CD14-positive monocyte (primary cell): Measurements from ENCODE around the gene DDC. TPM values are rescaled to one million over a fixed set of nuclear protein-coding genes. Genes with fewer than 3 reads are reported as not detected.

Source experiments
- DNase-seq, 3 donors: peaks; one replicate each; pipeline ENCODE4 v3.0.0-alpha.2; 2011 to 2022
- H2AFZ ChIP-seq: 2 replicates; pipeline ENCODE4 v1.6.0; 2012; ENCODE audit warnings: mild to moderate bottlenecking, low read depth, low read length, inconsistent platforms; ENCODE audit not compliant: insufficient read depth, poor library complexity, severe bottlenecking
- H3K27ac ChIP-seq, 2 donors: 1 replicate in 1 of 2; 2 replicates in 1 of 2; pipeline ENCODE4 v1.5.1; 2012 to 2013; ENCODE audit warnings: low read length in 2 of 2, control low read depth in 1 of 2, inconsistent platforms in 1 of 2, low read depth in 1 of 2, mild to moderate bottlenecking in 1 of 2
- H3K27me3 ChIP-seq, 2 donors: one replicate each; pipeline versions ENCODE4 v1.6.0 to v1.6.1; 2011 to 2013; ENCODE audit warnings: low read length in 2 of 2; ENCODE audit not compliant: control insufficient read depth in 2 of 2, insufficient read depth in 2 of 2
- H3K36me3 ChIP-seq, 2 donors: replicated peaks in 1 of 2; 1 replicate in 1 of 2; 2 replicates in 1 of 2; pipeline versions ENCODE4 v1.5.1 to v1.6.1; 2012 to 2013; ENCODE audit warnings: low read length in 2 of 2, control low read depth in 1 of 2, inconsistent platforms in 1 of 2, mild to moderate bottlenecking in 1 of 2; ENCODE audit not compliant: insufficient read depth in 2 of 2, control insufficient read depth in 1 of 2
- H3K4me1 ChIP-seq, 2 donors: 1 replicate in 1 of 2; 2 replicates in 1 of 2; pipeline versions ENCODE4 v1.5.1 to v1.6.1; 2012 to 2013; ENCODE audit warnings: low read length in 2 of 2, control low read depth in 1 of 2, inconsistent platforms in 1 of 2, mild to moderate bottlenecking in 1 of 2, moderate library complexity in 1 of 2; ENCODE audit not compliant: insufficient read depth in 2 of 2, control insufficient read depth in 1 of 2
- H3K4me2 ChIP-seq: replicated peaks from 2 replicates; pipeline ENCODE3; 2012; ENCODE audit warnings: low read length, moderate library complexity, mild to moderate bottlenecking; ENCODE audit not compliant: poor library complexity, severe bottlenecking; ENCODE audit errors: extremely low read depth
- H3K4me3 ChIP-seq, 3 experiments: fragments of 200-600 bp in 1 of 3; sonication (generic) in 1 of 3; replicated peaks in 1 of 3; 1 replicate in 2 of 3; 2 replicates in 1 of 3; pipeline ENCODE4 v1.5.1; 2011 to 2013; ENCODE audit warnings: low read length in 3 of 3, mild to moderate bottlenecking in 3 of 3, control low read depth in 2 of 3, low read depth in 2 of 3, inconsistent platforms in 1 of 3, moderate library complexity in 1 of 3
- H3K79me2 ChIP-seq: 2 replicates; pipeline ENCODE4 v1.6.0; 2012; ENCODE audit warnings: mild to moderate bottlenecking, control low read depth, inconsistent platforms, low read length, moderate library complexity; ENCODE audit not compliant: insufficient read depth
- H3K9ac ChIP-seq: 2 replicates; pipeline ENCODE4 v1.6.0; 2017; ENCODE audit warnings: low read length, mild to moderate bottlenecking; ENCODE audit not compliant: insufficient read depth, poor library complexity, severe bottlenecking
- H3K9me3 ChIP-seq, 2 donors: replicated peaks in 1 of 2; 1 replicate in 1 of 2; 2 replicates in 1 of 2; pipeline versions ENCODE4 v1.5.1 to v1.6.1; 2012 to 2013; ENCODE audit warnings: low read length in 2 of 2, control low read depth in 1 of 2; ENCODE audit not compliant: control insufficient read depth in 1 of 2, insufficient read depth in 1 of 2
- H4K20me1 ChIP-seq: 2 replicates; pipeline ENCODE4 v1.6.0; 2012; ENCODE audit warnings: mild to moderate bottlenecking, low read length, control low read depth, moderate library complexity; ENCODE audit not compliant: insufficient read depth
- H3K27ac Mint-ChIP-seq, 7 donors: one replicate each; pipeline ENCODE4 v1.8.0; 2020; ENCODE audit warnings: mild to moderate bottlenecking in 7 of 7, mixed read lengths in 7 of 7, moderate library complexity in 6 of 7, inconsistent platforms in 2 of 7
- H3K27me3 Mint-ChIP-seq, 3 donors: one replicate each; pipeline ENCODE4 v1.8.0; 2021 to 2022; ENCODE audit warnings: low read depth in 3 of 3, mild to moderate bottlenecking in 3 of 3, mixed read lengths in 3 of 3, moderate library complexity in 3 of 3, inconsistent platforms in 1 of 3
- H3K36me3 Mint-ChIP-seq, 2 donors: one replicate each; pipeline ENCODE4 v1.8.0; 2020; ENCODE audit warnings: mixed read lengths in 2 of 2, inconsistent platforms in 1 of 2, mild to moderate bottlenecking in 1 of 2
- H3K4me1 Mint-ChIP-seq: one replicate; pipeline ENCODE4 v1.8.0; 2020; ENCODE audit warnings: mild to moderate bottlenecking, mixed read lengths
- H3K4me3 Mint-ChIP-seq, 2 donors: one replicate each; pipeline ENCODE4 v1.8.0; 2020; ENCODE audit warnings: mild to moderate bottlenecking in 2 of 2, mixed read lengths in 2 of 2, moderate library complexity in 1 of 2
- H3K9me3 Mint-ChIP-seq, 7 donors: one replicate each; pipeline ENCODE4 v1.8.0; 2020 to 2022; ENCODE audit warnings: mixed read lengths in 7 of 7, mild to moderate bottlenecking in 6 of 7, moderate library complexity in 6 of 7, inconsistent platforms in 2 of 7
- CTCF ChIP-seq: fragments of 200-600 bp; IDR thresholded peaks from one replicate; pipeline ENCODE4 v1.8.0; 2022; ENCODE audit warnings: antibody characterized with exemption, mild to moderate bottlenecking
- WGBS: methylation state at CpG from one replicate; pipeline ENCODE4 v1.1.5; 2013; ENCODE audit warnings: missing lambda C conversion rate; ENCODE audit not compliant: insufficient coverage; 5-methylcytosine and 5-hydroxymethylcytosine counted together
- intact Hi-C, 2 donors: fragments of 100-400 bp; cut with micrococcal nuclease; formaldehyde crosslinking; loops; one replicate each; pipeline versions ENCODE4 v1.15.0 to v1.15.1; 2023
- polyA plus RNA-seq, 3 donors: library from polyadenylated mRNA; depleted of rRNA in 1 of 3; unstranded in 2 of 3; stranded (reverse) in 1 of 3; fragments of 300-500 nt in 2 of 3; fragments of >200 nt in 1 of 3; fragmentation: Illumina TruSeq in 2 of 3; gene quantifications; 1 replicate in 2 of 3; 2 replicates in 1 of 3; pipeline ENCODE4 v1.2.3, GENCODE V29; 2012 to 2021

DDC gene
- polyA plus RNA-seq, 3 donors, result not detected

GRCh38 chr7:50492770-50493519 is 72.3 kb downstream of the DDC start:
- H4K20me1 ChIP-seq, result no peaks in the 10 kb centered on the region
- no peak overlapping the region for H3K4me3 ChIP-seq
- H2AFZ ChIP-seq, result no peak overlapping the region
- no peak for TF ChIP-seq CTCF
- no peaks in the 10 kb centered on the region for H3K4me1 Mint-ChIP-seq
- no peaks in the 10 kb centered on the region for H3K79me2 ChIP-seq
- intact Hi-C loops, result no loop called here
- H3K36me3 ChIP-seq, result no peaks in the 10 kb centered on the region
- WGBS, result 96% methylated on average over 27 of the region's 30 CpGs
- H3K4me2 ChIP-seq, result no peak overlapping the region
- H3K27ac Mint-ChIP-seq, result no peak overlapping the region
- no peak overlapping the region for H3K27ac ChIP-seq
- H3K36me3 Mint-ChIP-seq, result no peaks in the 10 kb centered on the region
- no peak overlapping the region for H3K9ac ChIP-seq
- no peak overlapping the region for H3K4me3 Mint-ChIP-seq
- H3K9me3 ChIP-seq, result peaks cover 0 to 4% of the 10 kb centered on the region in 2 donors
- H3K27me3 ChIP-seq, result peaks cover 0 to 7% of the 10 kb centered on the region in 2 donors
- H3K9me3 Mint-ChIP-seq, result peaks cover 0 to 8% (median 5%) of the 10 kb centered on the region in 7 donors
- no peaks in the 10 kb centered on the region for H3K4me1 ChIP-seq
- no peak for DNase-seq
- H3K27me3 Mint-ChIP-seq, result peaks cover 3 to 20% (median 12%) of the 10 kb centered on the region in 3 donors

- DNase-seq, result no peak
- 100% methylated on average over 1 of the region's 1 CpG for WGBS
- no peak overlapping the region for H3K4me3 Mint-ChIP-seq
- peaks cover 0 to 8% (median 5%) of the 10 kb centered on the region in 7 donors for H3K9me3 Mint-ChIP-seq
- no peaks in the 10 kb centered on the region for H3K36me3 Mint-ChIP-seq
- Histone ChIP-seq H3K4me3 (no peak overlapping the region), H3K79me2 (no peaks in the 10 kb centered on the region), H3K36me3 (no peaks in the 10 kb centered on the region), H2AFZ (no peak overlapping the region), H3K4me2 (no peak overlapping the region), H4K20me1 (no peaks in the 10 kb centered on the region), H3K9ac (no peak overlapping the region), H3K27me3 (peaks cover 0 to 1% of the 10 kb centered on the region in 2 donors), H3K4me1 (no peaks in the 10 kb centered on the region), H3K9me3 (peaks cover 0 to 4% of the 10 kb centered on the region in 2 donors), H3K27ac (no peak overlapping the region)
- no peaks in the 10 kb centered on the region for H3K4me1 Mint-ChIP-seq
- TF ChIP-seq CTCF, result no peak
- peaks cover 0 to 12% (median 11%) of the 10 kb centered on the region in 3 donors for H3K27me3 Mint-ChIP-seq
- H3K27ac Mint-ChIP-seq, result no peak overlapping the region
- intact Hi-C loops, result no loop called here
Measured at GRCh38 chr7:50491943-50492342, 73.3 kb downstream of the DDC start.
